NCI-H446 (cell line): ENCODE results near the gene BPIFB3.
"Not testable (repeated sequence)": the region's sequence is repeated elsewhere in the genome, so short reads cannot be mapped to it uniquely, and the experiment has no call there.

Experiments
- DNase-seq, 2 experiments: peaks; one replicate each; lab custom pipeline; 2025; lab: John Stamatoyannopoulos, UW

Gene BPIFB3

DNA sequence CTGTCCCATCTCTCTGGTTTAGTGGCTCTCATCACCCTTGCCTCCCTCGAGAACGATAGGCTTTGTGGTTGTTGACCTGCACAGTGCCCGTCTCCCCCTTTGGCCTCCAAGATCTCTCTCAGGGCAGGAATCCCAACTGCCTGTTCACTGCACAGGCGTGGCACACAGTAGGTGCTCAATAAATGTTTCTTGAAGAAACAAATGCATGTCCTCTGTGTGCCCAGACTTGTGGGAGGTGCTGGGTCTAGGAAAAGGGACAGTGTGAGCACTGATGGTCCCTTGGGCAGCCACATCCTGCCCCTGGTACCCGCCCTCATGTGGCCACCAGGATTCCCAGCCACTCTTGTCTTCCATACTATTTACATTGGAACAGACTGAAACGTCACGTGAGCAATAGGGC lies 24.8 kb upstream of the BPIFB3 start:
- DNase-seq, result no peak

DNA sequence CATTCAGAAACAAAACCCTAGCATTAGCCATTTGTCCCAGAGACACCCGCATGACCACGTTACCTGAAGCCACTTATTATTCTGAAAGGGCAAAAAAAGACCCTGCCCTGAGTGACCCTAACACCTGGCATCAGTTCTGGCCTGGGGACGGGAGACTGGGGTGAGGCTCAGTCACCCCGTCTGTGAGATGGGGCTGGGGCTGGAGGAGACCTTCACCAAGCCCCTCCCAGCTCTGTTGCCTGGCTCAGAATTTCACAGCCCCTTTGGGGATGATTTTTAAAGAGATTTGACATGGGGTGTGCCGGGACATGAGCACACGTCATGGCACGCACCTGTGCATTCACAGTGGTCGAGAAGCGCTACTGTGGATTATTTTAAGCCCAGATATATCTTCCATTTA lies 23.6 kb upstream of the BPIFB3 start:
- no peak for DNase-seq

DNA sequence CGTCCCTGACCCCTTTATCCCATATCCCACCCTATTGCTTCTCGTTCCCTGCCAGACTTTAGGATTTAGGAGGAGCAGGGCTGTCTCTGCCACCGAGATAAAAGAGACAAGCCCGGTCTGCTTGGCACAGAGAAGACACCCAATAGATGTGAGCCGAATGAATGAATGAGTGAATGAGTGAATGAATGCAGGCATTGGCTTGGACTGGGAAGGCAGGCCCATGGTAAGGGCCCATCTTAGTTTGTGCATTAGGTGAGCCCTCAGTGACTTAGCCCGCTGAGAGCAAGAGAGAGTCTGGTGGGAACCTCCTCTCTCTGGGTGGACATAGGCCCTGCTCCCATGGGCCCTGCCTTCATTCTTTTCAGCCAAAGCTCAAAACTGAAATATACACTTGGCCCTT lies 23.1 kb upstream of the BPIFB3 start:
- DNase-seq, result no peak

DNA sequence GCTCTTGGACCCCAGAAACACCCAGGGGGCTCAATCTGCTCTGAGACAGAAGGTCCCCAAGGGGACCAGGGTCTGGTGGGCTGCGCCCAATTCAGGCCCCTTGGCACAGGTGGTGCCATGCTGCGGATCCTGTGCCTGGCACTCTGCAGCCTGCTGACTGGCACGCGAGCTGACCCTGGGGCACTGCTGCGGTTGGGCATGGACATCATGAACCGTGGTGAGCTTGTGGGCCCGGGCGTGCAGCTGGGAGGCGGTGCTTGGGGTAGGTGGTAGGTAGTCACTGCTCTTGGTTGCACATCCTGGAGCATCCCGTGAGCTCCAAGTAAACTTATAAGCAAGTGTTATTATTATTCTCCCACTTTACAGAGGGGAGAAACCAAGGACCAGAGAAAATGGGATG lies 22.2 kb upstream of the BPIFB3 start, which contains the start of gene BPIFB6:
Gene BPIFB6 (plus strand): TSS at position 118 of the 400 bp plus-strand sequence. CDS start 0 bp downstream, at position 118.
- no peak for DNase-seq

DNA sequence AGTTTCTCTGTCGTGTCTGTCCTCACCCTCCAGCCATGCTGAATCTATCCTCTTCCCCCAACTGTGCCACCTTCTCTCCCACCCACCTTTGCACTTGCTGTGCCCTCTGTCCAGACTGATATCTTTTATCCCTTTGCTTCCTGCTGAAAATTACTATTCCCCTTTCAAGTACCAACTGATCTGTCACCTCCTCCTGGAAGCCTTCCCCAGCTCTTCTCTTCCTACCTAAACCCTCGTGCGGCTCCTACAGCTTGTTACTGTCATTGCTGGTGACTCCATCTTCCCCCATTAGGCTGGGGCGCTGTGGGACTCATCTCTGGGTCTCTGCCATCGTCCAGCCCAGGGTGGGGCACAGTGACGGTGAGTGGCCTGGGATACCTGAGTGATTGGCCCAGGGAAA lies 21.1 kb upstream of the BPIFB3 start:
- no peak for DNase-seq

DNA sequence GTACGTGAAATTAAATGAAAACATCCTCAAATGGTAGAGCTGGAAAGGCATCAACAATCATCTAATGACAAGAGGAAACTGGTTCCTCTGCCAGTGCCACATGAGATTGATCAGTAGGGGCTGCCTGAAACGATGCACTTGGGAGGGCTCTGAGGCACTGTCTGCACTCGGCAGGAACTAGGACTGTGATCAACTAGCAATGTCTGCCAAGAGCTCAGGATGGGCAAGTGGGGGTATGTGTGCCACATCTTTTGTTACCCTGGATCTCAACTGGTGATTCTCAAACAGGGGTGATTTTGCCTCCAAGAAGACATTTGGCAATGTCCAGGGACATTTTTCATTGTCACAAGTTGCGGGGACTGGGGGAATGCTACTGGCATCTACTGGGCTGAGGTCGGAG lies 20.3 kb upstream of the BPIFB3 start:
- no peak for DNase-seq

DNA sequence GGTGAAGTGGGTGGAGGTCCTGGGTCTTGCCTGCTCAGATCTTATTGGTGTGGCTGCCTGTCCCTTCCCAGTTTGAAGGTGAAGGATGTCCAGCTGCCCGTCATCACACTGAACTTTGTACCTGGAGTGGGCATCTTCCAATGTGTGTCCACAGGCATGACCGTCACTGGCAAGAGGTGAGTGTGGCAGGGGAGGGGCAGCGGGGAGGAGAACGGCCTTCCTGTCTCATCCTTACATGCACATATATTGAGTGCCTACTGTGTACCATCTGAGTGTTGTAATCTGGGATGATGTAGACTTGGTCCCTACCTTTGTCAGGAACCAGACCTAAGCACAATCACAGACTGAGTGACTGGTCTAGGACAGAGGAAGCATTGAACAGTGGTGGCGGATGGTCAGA lies 19.6 kb upstream of the BPIFB3 start:
- DNase-seq, result no peak

DNA sequence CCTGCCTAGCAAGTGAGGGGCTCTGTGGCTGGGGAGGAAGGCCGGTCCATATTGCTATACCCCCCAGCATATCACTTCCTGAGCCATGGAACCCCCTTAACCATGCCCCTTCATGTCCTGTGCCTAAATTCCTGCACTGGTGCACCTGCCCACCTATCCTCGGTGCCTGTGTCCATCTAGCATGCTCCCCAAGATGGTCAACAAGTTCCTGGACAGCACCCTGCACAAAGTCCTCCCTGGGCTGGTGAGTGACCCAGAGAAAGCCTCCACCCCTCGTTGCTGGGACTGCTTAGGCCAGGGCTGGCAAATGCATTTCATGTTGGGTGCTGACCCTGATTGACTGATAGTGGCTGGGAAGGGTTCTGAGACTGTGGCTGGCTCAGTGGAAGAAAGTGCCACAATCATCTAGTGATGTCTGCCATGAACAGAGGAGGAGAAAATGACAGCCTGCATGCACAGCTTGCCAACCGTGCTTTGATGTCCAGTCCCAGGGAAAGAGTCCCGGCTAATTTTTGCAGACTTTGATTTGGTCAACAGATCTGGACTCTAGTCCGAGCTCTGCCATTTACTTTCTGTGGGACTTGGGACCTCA lies 18.7 kb upstream of the BPIFB3 start:
- DNase-seq, result no peak

DNA sequence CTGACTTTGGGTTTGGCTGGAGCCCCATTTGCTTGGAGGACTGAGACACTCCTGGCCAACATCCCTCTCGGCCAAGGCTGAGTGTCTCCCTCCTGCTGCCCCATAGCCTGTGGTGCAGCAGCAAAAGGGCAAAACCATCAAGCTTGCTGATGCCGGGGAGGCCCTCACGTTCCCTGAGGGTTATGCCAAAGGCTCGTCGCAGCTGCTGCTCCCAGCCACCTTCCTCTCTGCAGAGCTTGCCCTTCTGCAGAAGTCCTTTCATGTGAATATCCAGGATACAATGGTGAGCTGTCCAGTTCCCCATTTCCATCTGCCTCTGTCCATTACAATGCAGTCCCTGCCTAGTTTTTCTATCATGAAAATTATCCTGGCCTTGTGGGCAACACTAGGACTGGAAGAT lies 16.2 kb upstream of the BPIFB3 start:
- no peak for DNase-seq

DNA sequence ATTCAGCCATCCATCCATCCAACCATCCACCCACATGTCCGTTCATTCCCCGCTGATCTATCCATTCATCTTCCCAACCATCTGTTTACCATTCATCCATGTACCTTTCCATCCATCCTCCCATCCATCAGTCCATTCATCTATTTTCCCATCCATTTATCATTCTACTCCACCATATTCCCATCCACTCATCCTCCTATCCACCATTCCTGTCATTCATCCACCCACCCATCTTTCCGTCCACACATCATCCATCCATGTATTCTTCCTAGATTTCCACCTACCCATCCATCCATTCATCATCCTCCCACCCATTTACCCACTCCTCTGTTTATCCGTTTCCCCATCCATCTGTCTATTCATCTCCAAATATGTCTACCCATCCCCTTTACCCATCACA lies 15.5 kb upstream of the BPIFB3 start:
- DNase-seq, result no peak

DNA sequence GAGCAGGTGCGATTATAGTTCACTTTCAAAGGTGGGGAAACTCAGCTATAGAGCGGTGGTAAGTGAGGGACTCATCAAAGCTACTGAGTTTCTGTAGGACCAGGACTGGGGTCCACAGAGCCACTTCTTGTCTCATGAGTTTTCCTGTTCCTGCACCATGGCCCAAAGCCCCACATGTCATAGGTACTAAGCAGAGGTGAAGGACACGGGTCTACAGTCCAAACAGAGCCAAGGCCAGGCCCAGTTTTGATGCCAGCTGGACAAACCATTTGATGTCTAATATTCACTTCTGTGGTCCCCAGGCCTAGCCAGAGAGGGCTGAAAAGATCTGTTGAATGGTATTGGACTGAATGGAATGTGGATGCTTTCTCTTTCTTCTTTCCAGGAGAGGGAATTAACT lies 11.3 kb upstream of the BPIFB3 start:
- DNase-seq, result no peak

DNA sequence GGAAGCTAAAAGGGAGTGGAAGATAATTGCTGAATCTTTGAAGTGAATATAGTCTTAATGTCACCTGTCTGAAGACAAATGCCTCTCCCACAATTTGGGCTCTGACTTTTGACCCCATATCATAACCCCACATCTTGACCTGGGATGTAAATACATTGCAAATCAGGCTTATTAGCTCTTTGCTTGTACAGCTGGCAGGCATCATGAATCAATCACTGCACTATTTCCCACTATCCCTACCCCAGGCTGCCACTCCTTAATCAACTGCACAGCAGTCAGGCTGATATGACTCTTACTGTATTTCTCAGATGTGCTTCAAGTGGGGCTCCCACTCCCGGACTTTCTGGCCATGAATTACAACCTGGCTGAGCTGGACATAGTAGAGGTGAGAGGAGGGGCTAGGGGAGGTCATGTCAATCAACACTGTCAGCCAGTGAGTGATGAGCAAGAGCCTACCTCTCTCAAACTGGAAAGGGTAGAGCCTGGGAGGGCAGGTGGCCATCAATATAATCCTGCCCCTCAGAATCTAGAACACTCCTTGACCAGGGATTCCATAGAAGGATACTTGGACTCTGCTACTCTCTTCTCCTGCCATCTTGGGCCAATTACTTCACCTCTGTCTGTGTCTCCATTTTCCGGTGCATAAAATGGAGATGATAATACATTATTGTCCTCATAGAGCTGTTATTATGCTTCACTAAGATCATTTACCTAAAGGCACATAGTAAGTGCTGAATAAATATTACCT lies 10.5 kb upstream of the BPIFB3 start:
- no peak for DNase-seq

DNA sequence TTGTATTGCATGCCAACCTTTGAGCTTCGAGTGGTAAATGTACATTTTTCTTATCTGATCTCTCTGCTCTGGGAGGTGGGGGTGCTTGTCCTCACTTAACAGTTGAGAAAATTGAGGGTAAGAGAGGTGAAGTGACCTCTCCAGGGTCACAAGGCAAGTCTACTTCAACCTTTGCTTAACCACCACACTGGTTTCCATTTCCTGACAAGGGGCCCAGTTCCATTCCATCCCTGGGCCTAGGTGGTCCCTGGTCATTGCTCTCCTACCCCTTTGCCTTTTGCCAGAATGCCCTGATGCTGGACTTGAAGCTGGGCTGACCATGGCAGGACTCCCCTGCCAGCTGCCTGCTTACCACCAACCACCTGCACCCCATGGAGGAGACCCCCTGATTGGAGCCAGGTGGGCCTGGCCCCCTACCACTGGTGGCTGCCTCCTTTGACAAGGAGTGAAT lies 9.9 kb upstream of the BPIFB3 start:
- no peak for DNase-seq

DNA sequence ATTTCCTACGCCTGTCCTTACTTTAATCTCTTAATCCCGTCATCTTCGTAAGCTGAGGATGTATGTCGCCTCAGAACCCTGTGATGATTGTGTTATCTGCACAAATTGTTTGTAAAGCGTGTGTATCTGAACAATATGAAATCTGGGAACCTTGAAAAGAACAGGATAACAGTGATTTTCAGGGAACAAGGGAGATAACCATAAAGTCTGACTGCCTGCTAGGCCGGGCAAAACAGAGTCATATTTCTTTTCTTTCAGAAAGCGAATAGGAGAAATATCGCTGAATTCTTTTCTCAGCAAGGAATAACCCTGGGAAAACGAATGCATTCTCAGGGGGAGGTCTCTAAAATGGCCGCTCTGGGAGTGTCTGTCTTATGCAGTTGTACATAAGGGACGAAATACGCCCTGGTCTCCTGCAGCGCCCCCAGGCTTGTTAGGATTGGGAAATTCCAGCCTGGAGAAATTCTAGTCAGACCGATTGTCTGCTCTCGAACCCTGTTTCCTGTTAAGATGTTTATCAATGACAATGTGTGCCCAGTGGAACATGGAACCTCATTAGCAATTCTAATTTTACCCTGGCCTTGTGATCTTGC lies 8.5 kb upstream of the BPIFB3 start:
- not testable (repeated sequence) for DNase-seq

DNA sequence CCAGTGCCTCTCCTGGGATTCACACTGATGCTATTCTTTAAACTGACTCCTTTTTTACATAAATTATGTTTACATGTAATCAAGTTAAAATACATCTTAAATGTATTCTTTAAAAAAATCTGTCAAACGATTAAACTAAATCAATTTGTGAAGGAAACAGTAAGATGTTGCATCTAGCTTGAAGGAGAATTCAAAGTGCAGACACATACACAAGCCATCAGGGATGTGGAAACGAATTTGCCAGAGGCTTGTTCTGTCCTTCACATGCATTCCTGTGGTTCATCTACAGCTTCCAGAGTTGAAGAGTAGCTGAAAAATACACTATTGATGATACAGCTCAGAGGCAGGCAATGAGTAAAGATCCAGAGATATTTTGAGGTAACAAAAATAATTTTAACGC lies 7.3 kb upstream of the BPIFB3 start:
- DNase-seq, result no peak

DNA sequence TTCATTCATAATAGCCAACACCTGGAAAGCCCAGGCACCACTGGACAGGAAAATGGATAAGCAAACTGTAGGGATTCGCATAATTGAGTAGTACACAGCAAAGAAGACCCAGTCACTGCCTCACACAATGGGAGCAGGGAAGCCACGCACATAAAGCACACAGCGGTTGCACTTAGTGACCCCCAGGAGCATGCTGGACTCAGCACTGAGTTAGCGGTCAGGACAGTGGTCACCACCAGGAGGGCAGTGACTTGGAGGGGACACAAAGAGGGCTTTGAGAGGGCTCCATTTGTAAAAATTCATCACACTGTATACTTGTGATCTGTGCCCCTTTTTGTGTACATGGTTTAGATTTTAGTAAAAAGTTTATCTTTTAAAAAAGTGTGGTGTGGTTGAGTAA lies 2.4 kb upstream of the BPIFB3 start:
- no peak for DNase-seq

DNA sequence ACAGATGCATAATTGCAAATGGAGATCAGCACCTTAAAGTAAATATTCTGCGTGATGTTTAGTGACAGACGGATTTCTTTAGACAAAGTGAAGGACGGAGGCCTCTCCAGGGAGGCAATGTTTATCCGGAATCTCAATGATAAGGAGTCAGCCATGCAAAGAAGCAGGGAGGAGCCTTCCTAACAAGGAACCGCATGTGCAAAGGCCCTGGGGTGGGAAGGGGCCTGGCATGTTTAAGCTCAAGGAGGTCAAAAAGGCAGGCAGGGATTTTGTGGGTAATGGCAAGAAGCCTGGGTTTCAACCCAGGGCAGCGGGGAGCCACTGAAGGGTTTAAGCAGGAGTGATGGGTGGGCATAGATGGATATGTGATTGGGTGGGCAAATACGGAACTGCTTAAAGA lies 678 bp downstream of the BPIFB3 start:
- no peak for DNase-seq

DNA sequence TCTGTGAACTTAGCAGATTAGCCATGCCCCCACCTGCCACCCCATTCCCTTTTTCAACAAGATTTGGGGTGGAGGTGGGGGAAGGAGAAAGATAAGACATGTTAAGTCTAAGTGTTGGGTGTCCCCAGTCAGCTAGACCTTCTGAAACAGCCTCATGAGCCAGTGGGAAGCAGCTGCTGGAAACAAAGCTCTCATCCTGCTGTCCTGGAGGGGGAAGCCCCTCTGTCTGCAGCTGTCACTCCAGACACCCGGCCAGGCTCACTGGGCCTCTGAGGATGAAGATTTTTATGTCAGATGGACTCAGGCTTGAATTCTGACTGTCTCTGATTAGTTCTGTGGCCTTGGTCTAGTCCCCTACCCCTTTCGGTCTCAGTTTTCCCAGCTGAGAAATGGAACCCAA lies 1.1 kb downstream of the BPIFB3 start:
- no peak for DNase-seq

DNA sequence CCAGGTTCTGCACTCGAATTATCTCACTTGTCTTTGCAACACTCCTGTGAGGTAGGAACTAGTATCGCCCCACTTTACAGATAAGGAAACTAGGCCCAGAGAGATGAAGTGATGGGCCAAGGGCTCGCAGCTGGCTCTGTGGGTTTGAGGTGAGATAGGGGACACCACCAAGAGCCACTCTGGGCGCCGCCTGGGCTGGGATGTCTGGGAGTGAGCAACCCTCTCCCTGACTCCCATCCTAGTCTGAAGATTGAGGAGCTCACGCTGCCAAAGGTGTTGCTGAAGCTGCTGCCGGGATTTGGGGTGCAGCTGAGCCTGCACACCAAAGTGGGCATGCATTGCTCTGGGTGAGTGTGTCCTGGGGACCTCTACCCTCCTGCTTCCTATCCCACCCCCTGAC lies 5.4 kb downstream of the BPIFB3 start:
- no peak for DNase-seq

DNA sequence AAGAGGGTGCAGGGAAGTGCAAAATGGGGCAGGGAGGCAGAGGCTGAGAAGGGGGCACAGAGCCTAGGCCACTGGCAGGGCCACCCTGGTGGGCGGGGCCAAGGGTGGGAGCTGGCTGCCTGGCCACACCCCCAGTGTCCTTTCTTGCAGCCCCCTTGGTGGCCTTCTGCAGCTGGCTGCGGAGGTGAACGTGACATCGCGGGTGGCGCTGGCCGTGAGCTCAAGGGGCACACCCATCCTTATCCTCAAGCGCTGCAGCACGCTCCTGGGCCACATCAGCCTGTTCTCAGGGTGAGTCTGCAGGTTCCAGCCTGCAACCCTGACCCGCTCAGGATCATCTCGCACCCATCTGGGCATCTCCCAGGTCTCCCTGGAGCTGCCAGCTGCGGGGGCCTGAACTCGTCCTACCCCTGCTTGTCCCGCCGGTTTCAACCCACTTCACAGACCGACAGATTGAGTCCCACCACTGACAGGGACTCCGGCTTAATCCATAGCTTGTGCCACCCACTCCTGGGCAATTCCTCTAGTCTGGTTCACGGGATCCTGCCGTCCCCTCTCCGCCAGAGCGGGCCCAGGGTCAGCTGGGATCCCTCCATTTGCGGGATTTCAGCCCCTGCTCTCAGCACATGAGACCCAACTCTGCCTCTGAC lies 6.2 kb downstream of the BPIFB3 start:
- DNase-seq, result no peak

DNA sequence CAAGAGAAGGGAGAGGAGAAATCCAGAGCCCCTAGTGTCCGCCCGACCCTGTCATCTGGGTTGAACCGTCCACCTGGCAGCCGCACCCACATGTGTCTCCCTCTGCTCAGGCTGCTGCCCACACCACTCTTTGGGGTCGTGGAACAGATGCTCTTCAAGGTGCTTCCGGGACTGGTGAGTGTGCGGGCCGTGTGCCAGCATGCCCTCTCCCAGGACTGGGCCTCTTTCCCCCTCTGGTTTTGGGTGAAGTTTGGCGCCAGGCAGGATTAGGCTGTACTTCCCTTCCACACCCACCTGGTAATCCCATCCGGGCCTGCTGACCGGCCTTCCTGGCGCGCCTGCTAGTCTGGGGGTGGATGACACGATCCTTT lies 7.9 kb downstream of the BPIFB3 start:
- no peak for DNase-seq

DNA sequence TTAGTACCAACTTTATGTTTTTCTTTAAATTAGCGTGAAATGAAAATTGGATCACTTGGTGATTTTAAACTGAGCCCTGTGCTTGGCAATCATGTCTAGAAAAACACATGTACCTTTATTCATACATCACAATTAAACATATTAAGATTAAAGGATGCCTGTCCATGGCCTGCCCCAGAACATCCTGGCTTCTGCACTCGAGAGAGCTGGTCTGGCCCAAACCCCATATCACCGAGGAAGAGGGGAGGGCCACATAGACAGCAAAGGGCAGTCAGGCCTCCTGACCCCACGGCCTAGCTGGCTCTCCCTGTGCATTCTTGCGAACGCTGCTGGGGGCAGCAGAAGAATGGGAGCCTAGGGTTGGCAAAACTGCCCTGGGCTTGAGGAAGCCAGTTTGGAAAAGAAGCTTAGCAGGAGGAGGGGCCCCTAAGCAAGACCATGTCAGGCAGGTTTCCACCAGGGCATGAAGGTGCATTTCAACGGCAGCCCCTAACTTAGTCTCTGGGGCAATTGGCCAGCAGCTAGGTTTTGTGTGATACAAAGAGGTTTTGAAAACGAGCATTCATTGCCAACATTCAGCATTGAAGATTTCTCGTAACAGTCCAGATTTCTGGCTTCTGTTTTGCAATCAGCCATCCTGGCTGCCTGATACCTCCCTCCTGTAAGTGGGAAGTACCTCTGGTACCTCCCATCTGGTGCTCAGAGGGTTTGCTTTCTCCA lies 8.6 kb downstream of the BPIFB3 start:
- DNase-seq, result no peak

DNA sequence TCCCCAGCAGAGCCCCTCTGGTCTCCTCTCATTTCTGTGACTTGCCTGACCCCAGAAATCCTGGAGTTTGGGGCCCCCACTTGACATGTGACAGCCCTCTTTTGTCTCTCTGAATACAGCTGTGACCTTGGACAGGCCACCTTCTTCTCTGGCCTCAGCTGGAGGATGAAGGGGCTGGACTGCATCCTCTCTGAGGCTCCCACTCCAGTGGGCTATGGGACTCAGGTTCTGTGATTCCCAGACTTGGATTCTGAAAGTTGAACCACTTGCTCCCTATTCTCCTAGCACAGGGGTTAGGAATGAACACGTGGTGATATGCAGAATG lies 9.1 kb downstream of the BPIFB3 start:
- no peak for DNase-seq
